ENCODE data around the gene RIT1.

GRCh38 chr1:155880251-155880650, 30.9 kb downstream of the RIT1 start:
- no peak for TF ChIP-seq EZH2 (IDR thresholded peaks at IDR 0.05; ENCODE audit: borderline replicate concordance, low read length)
- no peak for TF ChIP-seq CTCF (IDR thresholded peaks at IDR 0.05; ENCODE audit: low read length)

Data from OCI-LY1 (cell line).